Measurements from ENCODE around the gene PROSER2. TPM values are rescaled to one million over a fixed set of nuclear protein-coding genes. Genes with fewer than 3 reads are reported as not detected.

Gene PROSER2
- total RNA-seq, 1 donor, result 16.2 TPM

- DNase-seq (ENCODE audit: low read depth in 2 of 3, low spot score in 2 of 3), result no peak
These were observed 38.8 kb downstream of the PROSER2 start for GRCh38 chr10:11861811-11862428.

GRCh38 chr10:11863353-11864109 is 40.4 kb downstream of the PROSER2 start:
- peak in 1 of 3 donors; percentile 67 for DNase-seq (ENCODE audit: low read depth in 2 of 3, low spot score in 2 of 3)

GRCh38 chr10:11864727-11865126 is 41.6 kb downstream of the PROSER2 start:
- DNase-seq (ENCODE audit: low read depth in 2 of 3, low spot score in 2 of 3), result no peak

GRCh38 chr10:11865561-11865960 is 42.4 kb downstream of the PROSER2 start:
- no peak for DNase-seq (ENCODE audit: low read depth in 2 of 3, low spot score in 2 of 3)

GRCh38 chr10:11866199-11866925 is 43.2 kb downstream of the PROSER2 start:
- DNase-seq (ENCODE audit: low read depth in 2 of 3, low spot score in 2 of 3), result no peak

- DNase-seq (ENCODE audit: low read depth in 2 of 3, low spot score in 2 of 3), result no peak
These were observed 46.1 kb downstream of the PROSER2 start for GRCh38 chr10:11869219-11869618.

- DNase-seq (ENCODE audit: low read depth in 2 of 3, low spot score in 2 of 3), result no peak
These were observed 46.7 kb downstream of the PROSER2 start for GRCh38 chr10:11869743-11870460.

- no peak for DNase-seq (ENCODE audit: low read depth in 2 of 3, low spot score in 2 of 3)
These were observed 47.3 kb downstream of the PROSER2 start for GRCh38 chr10:11870461-11870780.

GRCh38 chr10:11870900-11871400 is 47.8 kb downstream of the PROSER2 start:
- DNase-seq (ENCODE audit: low read depth in 2 of 3, low spot score in 2 of 3), result no peak

- DNase-seq (ENCODE audit: low read depth in 2 of 3, low spot score in 2 of 3), result no peak
These were observed 48.3 kb downstream of the PROSER2 start for GRCh38 chr10:11871466-11871865.

- DNase-seq (ENCODE audit: low read depth in 2 of 3, low spot score in 2 of 3), result peak in 2 of 3 donors; percentile 67 to 76
These were observed 51.7 kb downstream of the PROSER2 start for GRCh38 chr10:11874568-11875493.

- DNase-seq (ENCODE audit: low read depth in 2 of 3, low spot score in 2 of 3), result no peak
These were observed 52.5 kb downstream of the PROSER2 start for GRCh38 chr10:11875494-11876281.

- peak in 1 of 3 donors; percentile 24 for DNase-seq (ENCODE audit: low read depth in 2 of 3, low spot score in 2 of 3)
These were observed 53.2 kb downstream of the PROSER2 start for GRCh38 chr10:11876324-11876723.

- no peak for DNase-seq (ENCODE audit: low read depth in 2 of 3, low spot score in 2 of 3)
These were observed 53.8 kb downstream of the PROSER2 start for GRCh38 chr10:11876805-11877590.

- no peak for DNase-seq (ENCODE audit: low read depth in 2 of 3, low spot score in 2 of 3)
These were observed 54.4 kb downstream of the PROSER2 start for GRCh38 chr10:11877591-11877905.

- no peak for DNase-seq (ENCODE audit: low read depth in 2 of 3, low spot score in 2 of 3)
These were observed 55.6 kb downstream of the PROSER2 start for GRCh38 chr10:11878776-11879175.

GRCh38 chr10:11879387-11880094 is 56.4 kb downstream of the PROSER2 start:
- no peak for DNase-seq (ENCODE audit: low read depth in 2 of 3, low spot score in 2 of 3)

Data from hematopoietic multipotent progenitor cell (in vitro differentiated cells).